Measurements from ENCODE around the gene PHEX. TPM values are rescaled to one million over a fixed set of nuclear protein-coding genes. Genes with fewer than 3 reads are reported as not detected.

Gene PHEX
- total RNA-seq, 4 donors from 2014 or later, result 0.14 to 0.20 TPM; not detected in 2

- TF ChIP-seq POLR2A (IDR thresholded peaks at IDR 0.05) (no peak), EP300 (IDR thresholded peaks at IDR 0.05; ENCODE audit: low read depth) (no peak), POLR2AphosphoS5 (IDR thresholded peaks at IDR 0.05) (no peak)
- TF ChIP-seq, protein P1, sequence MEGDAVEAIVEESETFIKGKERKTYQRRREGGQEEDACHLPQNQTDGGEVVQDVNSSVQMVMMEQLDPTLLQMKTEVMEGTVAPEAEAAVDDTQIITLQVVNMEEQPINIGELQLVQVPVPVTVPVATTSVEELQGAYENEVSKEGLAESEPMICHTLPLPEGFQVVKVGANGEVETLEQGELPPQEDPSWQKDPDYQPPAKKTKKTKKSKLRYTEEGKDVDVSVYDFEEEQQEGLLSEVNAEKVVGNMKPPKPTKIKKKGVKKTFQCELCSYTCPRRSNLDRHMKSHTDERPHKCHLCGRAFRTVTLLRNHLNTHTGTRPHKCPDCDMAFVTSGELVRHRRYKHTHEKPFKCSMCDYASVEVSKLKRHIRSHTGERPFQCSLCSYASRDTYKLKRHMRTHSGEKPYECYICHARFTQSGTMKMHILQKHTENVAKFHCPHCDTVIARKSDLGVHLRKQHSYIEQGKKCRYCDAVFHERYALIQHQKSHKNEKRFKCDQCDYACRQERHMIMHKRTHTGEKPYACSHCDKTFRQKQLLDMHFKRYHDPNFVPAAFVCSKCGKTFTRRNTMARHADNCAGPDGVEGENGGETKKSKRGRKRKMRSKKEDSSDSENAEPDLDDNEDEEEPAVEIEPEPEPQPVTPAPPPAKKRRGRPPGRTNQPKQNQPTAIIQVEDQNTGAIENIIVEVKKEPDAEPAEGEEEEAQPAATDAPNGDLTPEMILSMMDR (IDR thresholded peaks at IDR 0.05), result no peak
- DNase-seq, result no peak
- intact Hi-C loops (cut with DNase I; ENCODE audit: low total_unique reads) (no loop called here), in situ Hi-C loops (cut with MboI; ENCODE audit: low pct_ligation_motif_present in 1 of 4, low pct_unique_long_range_greater_than_20kb in 1 of 4, low sequenced_read_pairs in 3 of 4) (no loop called here)
- Histone ChIP-seq H3K36me3 (no peaks in the 10 kb centered on the region), H3K9me3 (no peaks in the 10 kb centered on the region), H3K27ac (no peak overlapping the region), H3K4me3 (no peak overlapping the region), H3K27me3 (no peaks in the 10 kb centered on the region), H3K4me1 (no peaks in the 10 kb centered on the region)
- 76 to 87% methylated on average over 3 to 6 of the region's 6 CpGs for WGBS, 2 donors (ENCODE audit: low coverage in 1 of 2)
Measured at GRCh38 chrX:22268706-22269105, 236.6 kb downstream of the PHEX start.

DNA sequence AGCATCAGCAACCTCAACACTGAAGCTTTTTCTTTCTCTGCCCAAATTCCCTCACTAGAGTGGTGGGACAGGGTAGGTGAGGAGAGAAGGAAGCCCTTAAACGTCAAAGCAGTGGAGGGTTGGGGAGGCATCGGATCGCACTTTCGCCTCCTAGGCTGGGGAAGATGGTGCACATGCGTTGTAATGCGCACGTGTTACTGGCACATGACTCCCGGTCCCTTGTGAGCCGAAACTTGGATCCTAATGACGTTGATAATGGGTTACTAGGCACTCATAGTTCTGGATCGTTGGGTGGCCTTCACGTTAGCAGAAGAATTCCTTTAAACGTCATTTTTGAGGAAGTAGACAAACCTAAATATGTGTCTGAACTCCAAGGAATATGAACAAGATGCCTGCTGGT, 240.5 kb downstream of the PHEX start, which contains the start of gene CBLL2:
CBLL2 (plus strand) TSS at position 301 of the 400 bp plus-strand sequence; CDS start at position 380, 79 bp downstream.
- no peak within 1 kb of the TSS for H3K4me3 ChIP-seq
- DNase-seq, result no peak
- no peak for TF ChIP-seq POLR2AphosphoS5 (IDR thresholded peaks at IDR 0.05)
- no peak for TF ChIP-seq EP300 (IDR thresholded peaks at IDR 0.05; ENCODE audit: low read depth)
- TF ChIP-seq, protein P1 (IDR thresholded peaks at IDR 0.05), result no peak
- no peak for TF ChIP-seq POLR2A (IDR thresholded peaks at IDR 0.05)
- intact Hi-C loops (cut with DNase I; ENCODE audit: low total_unique reads), result no loop called here
- H3K9me3 ChIP-seq, result no peaks in the 10 kb centered on the region
- no peaks in the 10 kb centered on the region for H3K27me3 ChIP-seq
- no peaks in the 10 kb centered on the region for H3K4me1 ChIP-seq
- H3K36me3 ChIP-seq, result no peaks in the 10 kb centered on the region
- in situ Hi-C loops (cut with MboI; ENCODE audit: low pct_ligation_motif_present in 1 of 4, low pct_unique_long_range_greater_than_20kb in 1 of 4, low sequenced_read_pairs in 3 of 4), result no loop called here
- 62 to 87% methylated on average over 2 to 13 of the region's 13 CpGs for WGBS, 2 donors (ENCODE audit: low coverage in 1 of 2)
- no peak within 1 kb of the TSS for H3K27ac ChIP-seq

GRCh38 chrX:22273714-22274317, 241.7 kb downstream of the PHEX start:
- in situ Hi-C loops (cut with MboI; ENCODE audit: low pct_ligation_motif_present in 1 of 4, low pct_unique_long_range_greater_than_20kb in 1 of 4, low sequenced_read_pairs in 3 of 4) (no loop called here), intact Hi-C loops (cut with DNase I; ENCODE audit: low total_unique reads) (no loop called here)
- H3K4me3 ChIP-seq, result no peak overlapping the region
- no peak overlapping the region for H3K27ac ChIP-seq
- TF ChIP-seq POLR2A (IDR thresholded peaks at IDR 0.05), result no peak
- TF ChIP-seq EP300 (IDR thresholded peaks at IDR 0.05; ENCODE audit: low read depth), result no peak
- no peak for TF ChIP-seq POLR2AphosphoS5 (IDR thresholded peaks at IDR 0.05)
- TF ChIP-seq, protein P1 (IDR thresholded peaks at IDR 0.05), result no peak
- no peaks in the 10 kb centered on the region for H3K27me3 ChIP-seq
- H3K4me1 ChIP-seq, result no peaks in the 10 kb centered on the region
- no peaks in the 10 kb centered on the region for H3K9me3 ChIP-seq
- DNase-seq, result no peak
- WGBS, 2 donors (ENCODE audit: low coverage in 1 of 2), result 88% methylated on average over 15 of the region's 15 CpGs; no CpG with 5 or more reads in 1 of the 2 donors
- no peaks in the 10 kb centered on the region for H3K36me3 ChIP-seq

DNA sequence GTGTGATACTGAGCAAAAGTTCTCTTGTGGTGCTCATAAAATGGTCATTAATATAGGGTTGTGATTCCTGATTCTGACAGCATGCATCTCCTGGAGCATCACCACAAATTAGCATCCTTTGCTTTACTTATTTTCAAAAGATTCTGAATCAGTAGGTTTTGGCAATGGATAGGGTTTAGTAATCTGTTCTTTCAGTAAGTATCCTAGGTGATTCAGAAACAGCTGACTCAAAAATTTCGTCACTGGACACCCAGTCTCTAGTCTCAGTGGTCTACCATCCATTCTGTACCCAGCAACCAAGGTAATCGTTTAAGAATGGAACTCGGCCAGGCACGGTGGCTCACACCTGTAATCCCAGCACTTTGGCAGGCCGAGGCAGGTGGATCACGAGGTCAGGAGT, 244.7 kb downstream of the PHEX start:
- intact Hi-C loops (cut with DNase I; ENCODE audit: low total_unique reads) (no loop called here), in situ Hi-C loops (cut with MboI; ENCODE audit: low pct_ligation_motif_present in 1 of 4, low pct_unique_long_range_greater_than_20kb in 1 of 4, low sequenced_read_pairs in 3 of 4) (no loop called here)
- Histone ChIP-seq H3K27ac (no peak overlapping the region), H3K4me1 (no peaks in the 10 kb centered on the region), H3K9me3 (no peaks in the 10 kb centered on the region), H3K36me3 (no peaks in the 10 kb centered on the region), H3K27me3 (no peaks in the 10 kb centered on the region), H3K4me3 (no peak overlapping the region)
- no peak for DNase-seq
- 68% methylated on average over 6 of the region's 6 CpGs; no CpG with 5 or more reads in 1 of the 2 donors for WGBS, 2 donors (ENCODE audit: low coverage in 1 of 2)
- TF ChIP-seq POLR2A (IDR thresholded peaks at IDR 0.05), result no peak
- no peak for TF ChIP-seq EP300 (IDR thresholded peaks at IDR 0.05; ENCODE audit: low read depth)
